BJ (cell line): ENCODE measurements around the gene BCKDHA. TPM values are rescaled to one million over a fixed set of nuclear protein-coding genes. Genes with fewer than 3 reads are reported as not detected.

Source experiments
- CTCF ChIA-PET: fragments of 350-600 bp; formaldehyde crosslinking; extraction: SDS; loops from one replicate; lab custom pipeline; 2021; ENCODE audit warnings: antibody characterized with exemption, inconsistent platforms; lab: Yijun Ruan, JAX
- POLR2A ChIA-PET: fragments of 300-600 bp; sonication (Branson Sonifier 250); formaldehyde crosslinking; extraction: SDS; loops from one replicate; lab custom pipeline; 2021; ENCODE audit warnings: antibody characterized with exemption; lab: Charles Lee
- DNase-seq: peaks from one replicate; pipeline ENCODE4 v3.0.0-alpha.2; 2011; ENCODE audit warnings: low read depth
- H3K27me3 ChIP-seq: 2 replicates; pipeline ENCODE4 v1.6.0; 2011; ENCODE audit warnings: low read length; ENCODE audit not compliant: control insufficient read depth, insufficient read depth
- H3K36me3 ChIP-seq: 2 replicates; pipeline ENCODE4 v1.5.1; 2011; ENCODE audit warnings: low read length; ENCODE audit not compliant: control insufficient read depth, insufficient read depth
- H3K4me3 ChIP-seq: 2 replicates; pipeline ENCODE4 v1.5.1; 2011; ENCODE audit warnings: low read depth, mild to moderate bottlenecking, control low read depth, low read length
- polyA plus RNA-seq: library from polyadenylated mRNA; depleted of rRNA; stranded (reverse); fragments of >200 nt; gene quantifications from 2 replicates; pipeline ENCODE4 v1.2.3, GENCODE V29; 2011
- TF ChIP-seq, protein P1 (sequence below): IDR thresholded peaks from 2 replicates; pipeline ENCODE4 v1.5.1; 2011; ENCODE audit warnings: low read depth, mild to moderate bottlenecking, control low read depth, inconsistent platforms, low read length, moderate library complexity; ENCODE audit not compliant: insufficient read depth

Gene BCKDHA
- polyA plus RNA-seq, 1 experiment: 24.2 TPM

DNA sequence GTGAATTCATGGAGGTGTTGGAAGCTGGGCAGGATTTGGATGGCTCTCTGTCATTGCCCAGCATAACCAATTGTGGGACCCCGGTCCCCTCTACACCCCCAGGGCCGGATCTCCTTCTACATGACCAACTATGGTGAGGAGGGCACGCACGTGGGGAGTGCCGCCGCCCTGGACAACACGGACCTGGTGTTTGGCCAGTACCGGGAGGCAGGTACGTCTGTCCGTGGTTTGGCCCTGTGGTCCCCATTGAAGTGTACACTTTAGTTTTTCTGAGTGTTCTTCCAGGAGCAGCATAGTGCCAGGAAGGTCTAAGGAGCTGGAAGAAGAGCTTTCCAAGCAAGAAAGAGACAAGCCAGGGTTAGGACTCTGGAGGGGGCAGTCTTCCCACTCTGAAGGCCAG is 16.3 kb downstream of the BCKDHA start:
- ChIA-PET POLR2A (no interaction called here), CTCF (interaction anchor here (1.1 kb wide), 1 partner anchor 150 kb away, joined by 3 read pairs; no protein-coding TSS in a partner anchor)
- H3K27me3 ChIP-seq: no peaks in the 10 kb centered on the region
- H3K4me3 ChIP-seq: no peak overlapping the region
- peaks cover 31% of the 10 kb centered on the region for H3K36me3 ChIP-seq
- DNase-seq: no peak
- TF ChIP-seq, protein P1, sequence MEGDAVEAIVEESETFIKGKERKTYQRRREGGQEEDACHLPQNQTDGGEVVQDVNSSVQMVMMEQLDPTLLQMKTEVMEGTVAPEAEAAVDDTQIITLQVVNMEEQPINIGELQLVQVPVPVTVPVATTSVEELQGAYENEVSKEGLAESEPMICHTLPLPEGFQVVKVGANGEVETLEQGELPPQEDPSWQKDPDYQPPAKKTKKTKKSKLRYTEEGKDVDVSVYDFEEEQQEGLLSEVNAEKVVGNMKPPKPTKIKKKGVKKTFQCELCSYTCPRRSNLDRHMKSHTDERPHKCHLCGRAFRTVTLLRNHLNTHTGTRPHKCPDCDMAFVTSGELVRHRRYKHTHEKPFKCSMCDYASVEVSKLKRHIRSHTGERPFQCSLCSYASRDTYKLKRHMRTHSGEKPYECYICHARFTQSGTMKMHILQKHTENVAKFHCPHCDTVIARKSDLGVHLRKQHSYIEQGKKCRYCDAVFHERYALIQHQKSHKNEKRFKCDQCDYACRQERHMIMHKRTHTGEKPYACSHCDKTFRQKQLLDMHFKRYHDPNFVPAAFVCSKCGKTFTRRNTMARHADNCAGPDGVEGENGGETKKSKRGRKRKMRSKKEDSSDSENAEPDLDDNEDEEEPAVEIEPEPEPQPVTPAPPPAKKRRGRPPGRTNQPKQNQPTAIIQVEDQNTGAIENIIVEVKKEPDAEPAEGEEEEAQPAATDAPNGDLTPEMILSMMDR: no peak

DNA sequence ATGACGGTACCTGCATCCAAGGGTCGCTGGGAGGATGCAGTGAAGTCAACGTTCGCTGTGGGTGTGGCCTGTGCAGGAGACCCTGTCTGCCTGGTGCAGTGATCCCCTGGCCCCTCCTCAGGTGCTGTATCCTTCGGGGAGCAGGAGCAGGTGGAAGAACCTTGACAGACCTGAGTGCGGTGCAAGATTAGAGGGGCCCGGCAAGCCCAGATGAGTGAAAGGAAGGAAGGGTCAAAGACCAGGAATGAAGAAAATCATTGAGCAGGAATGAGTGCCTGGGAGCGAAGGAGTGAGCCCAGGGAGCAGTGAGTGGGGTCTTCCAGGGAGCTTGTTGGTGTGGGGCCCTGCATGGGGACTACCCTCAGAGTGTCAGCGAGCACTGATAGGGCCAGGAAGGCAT is 16.8 kb downstream of the BCKDHA start:
- ChIA-PET CTCF (interaction anchor here (1.1 kb wide), 1 partner anchor 149 kb away, joined by 3 read pairs; no protein-coding TSS in a partner anchor), POLR2A (no interaction called here)
- no peak for DNase-seq
- Histone ChIP-seq H3K27me3 (no peaks in the 10 kb centered on the region), H3K4me3 (no peak overlapping the region), H3K36me3 (peaks cover 34% of the 10 kb centered on the region)
- TF ChIP-seq, protein P1: no peak

DNA sequence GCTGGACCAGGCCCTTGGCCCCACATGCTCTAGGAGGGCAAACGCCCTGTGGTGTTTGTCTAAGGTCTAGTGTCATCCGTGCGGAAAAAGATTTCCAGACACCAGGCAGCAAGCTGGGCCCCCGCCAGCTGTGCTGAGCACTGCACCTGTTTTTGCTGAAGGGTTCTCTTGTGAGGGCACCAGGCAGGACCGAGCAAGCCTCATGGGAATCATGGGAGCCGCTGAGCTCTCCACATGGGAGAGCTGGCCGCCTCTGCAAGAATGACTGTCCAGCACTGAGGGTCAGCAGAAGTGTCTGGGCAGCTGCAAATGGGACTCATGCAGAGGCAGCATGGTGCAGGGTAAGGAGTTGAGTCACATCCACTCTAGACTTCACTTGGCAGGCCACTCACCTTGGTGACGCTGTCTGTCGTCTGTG is 17.5 kb downstream of the BCKDHA start:
- ChIA-PET POLR2A (no interaction called here), CTCF (no interaction called here)
- TF ChIP-seq, protein P1: no peak
- Histone ChIP-seq H3K4me3 (no peak overlapping the region), H3K27me3 (no peaks in the 10 kb centered on the region), H3K36me3 (peaks cover 35% of the 10 kb centered on the region)
- no peak for DNase-seq

DNA sequence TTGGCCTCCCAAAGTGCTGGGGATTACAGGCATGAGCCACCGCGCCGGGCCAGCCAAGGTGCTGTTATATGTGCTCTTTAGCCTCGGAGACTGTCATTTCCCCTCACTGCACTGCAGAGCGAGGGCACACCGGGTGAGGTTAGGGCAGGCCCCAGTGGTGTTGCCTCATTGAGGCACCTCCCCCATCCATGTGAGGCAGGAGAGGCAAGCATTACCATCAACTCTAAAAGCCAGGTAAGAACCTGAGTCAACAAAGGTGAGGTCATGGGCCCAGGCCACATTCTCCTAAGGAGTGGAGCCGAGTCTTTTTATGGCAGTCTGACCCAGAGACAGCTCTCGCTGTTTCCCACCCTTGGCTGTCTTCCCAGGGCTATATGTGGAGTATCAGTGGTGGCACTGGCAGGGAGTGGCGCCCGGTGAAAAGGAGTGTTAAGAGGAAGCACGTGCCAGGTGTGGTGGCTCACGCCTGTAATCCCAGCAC is 18.6 kb downstream of the BCKDHA start:
- TF ChIP-seq, protein P1: no peak
- no peak overlapping the region for H3K4me3 ChIP-seq
- no peaks in the 10 kb centered on the region for H3K27me3 ChIP-seq
- no peak for DNase-seq
- H3K36me3 ChIP-seq: peaks cover 34% of the 10 kb centered on the region
- ChIA-PET CTCF (no interaction called here), POLR2A (no interaction called here)

DNA sequence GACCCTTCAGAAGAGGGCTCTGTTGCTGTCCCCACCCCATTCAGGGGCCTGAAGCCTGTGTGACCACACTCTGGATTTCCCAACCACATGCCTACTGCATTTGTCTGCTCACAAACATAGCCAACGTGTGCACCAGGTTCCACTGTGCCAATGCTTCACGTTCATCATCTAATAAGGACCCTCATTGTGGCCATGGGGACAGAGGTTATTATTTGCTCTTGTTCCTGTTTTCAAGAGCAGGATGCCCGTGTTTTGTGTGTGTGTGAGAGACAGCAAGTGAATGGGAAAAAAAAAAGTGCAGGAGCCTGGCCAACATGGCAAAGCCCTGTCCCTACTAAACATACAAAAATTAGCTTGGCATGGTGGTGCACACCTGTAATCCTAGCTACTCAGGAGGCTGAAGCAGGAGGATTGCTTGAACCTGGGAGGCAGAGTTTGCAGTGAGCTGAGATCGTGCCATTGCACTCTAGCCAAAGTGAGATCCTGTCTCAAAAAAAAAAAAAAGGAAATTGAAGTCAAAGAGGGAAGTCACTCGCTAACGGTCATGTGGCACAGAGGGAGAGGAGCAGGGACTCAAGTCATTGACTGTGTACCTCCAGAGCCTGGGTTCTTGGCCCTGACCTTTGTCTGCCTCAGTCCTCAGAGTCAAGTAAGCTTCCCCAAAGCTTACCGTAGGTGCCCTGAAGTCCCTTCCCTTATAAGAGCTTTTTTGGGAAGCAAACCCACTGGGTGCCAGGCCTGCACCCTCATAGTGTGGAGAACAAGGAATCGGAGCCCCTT is 22.7 kb downstream of the BCKDHA start:
- TF ChIP-seq, protein P1: no peak
- no peaks in the 10 kb centered on the region for H3K27me3 ChIP-seq
- ChIA-PET POLR2A (no interaction called here), CTCF (interaction anchor here (0.6 kb wide), 1 partner anchor 19 kb away, joined by 4 read pairs; the partner anchor contains the start of gene DMAC2)
- no peak for DNase-seq
- H3K4me3 ChIP-seq: no peak overlapping the region
- peaks cover 34% of the 10 kb centered on the region for H3K36me3 ChIP-seq
